ENCODE data around the gene CDH4.

DNA sequence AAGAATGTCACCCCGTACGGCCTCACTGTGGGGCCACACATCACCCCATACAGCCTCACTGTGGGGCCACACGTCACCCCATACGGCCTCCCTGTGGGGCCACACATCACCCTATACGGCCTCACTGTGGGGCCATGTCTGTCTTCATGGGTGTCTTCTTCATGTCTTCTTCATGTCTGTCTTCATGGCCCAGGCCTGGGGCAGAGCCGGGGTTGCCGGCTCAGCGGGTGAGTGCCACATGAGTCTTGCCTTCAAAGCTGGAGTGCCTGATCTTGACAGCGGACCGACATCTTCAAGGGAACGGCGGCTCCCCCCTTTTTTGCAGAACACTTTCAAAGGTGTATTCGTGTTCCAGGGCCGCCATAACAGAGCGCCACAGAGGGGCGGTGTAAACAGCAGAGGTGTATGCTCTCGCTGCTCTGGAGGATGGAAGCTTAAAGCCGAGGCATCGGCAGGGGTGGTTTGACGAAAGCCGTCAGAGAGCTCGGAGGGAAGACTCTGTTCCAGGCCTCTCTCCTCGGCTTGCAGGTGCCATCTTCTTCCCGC is 448.6 kb downstream of the CDH4 start:
- TF ChIP-seq POLR2A (IDR thresholded peaks at IDR 0.05): no peak
- TF ChIP-seq, protein P1, sequence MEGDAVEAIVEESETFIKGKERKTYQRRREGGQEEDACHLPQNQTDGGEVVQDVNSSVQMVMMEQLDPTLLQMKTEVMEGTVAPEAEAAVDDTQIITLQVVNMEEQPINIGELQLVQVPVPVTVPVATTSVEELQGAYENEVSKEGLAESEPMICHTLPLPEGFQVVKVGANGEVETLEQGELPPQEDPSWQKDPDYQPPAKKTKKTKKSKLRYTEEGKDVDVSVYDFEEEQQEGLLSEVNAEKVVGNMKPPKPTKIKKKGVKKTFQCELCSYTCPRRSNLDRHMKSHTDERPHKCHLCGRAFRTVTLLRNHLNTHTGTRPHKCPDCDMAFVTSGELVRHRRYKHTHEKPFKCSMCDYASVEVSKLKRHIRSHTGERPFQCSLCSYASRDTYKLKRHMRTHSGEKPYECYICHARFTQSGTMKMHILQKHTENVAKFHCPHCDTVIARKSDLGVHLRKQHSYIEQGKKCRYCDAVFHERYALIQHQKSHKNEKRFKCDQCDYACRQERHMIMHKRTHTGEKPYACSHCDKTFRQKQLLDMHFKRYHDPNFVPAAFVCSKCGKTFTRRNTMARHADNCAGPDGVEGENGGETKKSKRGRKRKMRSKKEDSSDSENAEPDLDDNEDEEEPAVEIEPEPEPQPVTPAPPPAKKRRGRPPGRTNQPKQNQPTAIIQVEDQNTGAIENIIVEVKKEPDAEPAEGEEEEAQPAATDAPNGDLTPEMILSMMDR (IDR thresholded peaks at IDR 0.05): no peak

All from upper lobe of left lung (tissue), 4 donors.